K562 (cell line): ENCODE measurements around the gene SLC26A2. TPM values are rescaled to one million over a fixed set of nuclear protein-coding genes. Genes with fewer than 3 reads are reported as not detected.
A peak's percentile ranks its signal among the peaks of the same experiment; 100 is the strongest.

ENCODE experiments used
- ELF1 ChIP-seq: fragments of 200-800 bp; sonication (Bioruptor generic); IDR thresholded peaks from 2 replicates; pipeline ENCODE4 v1.6.1; 2016; ENCODE audit warnings: missing genetic modification characterization, missing compliant biosample characterization
- KLF6 ChIP-seq: fragments of 250-450 bp; sonication (Bioruptor Pico); IDR thresholded peaks from 2 replicates; pipeline ENCODE4 v1.4.0; 2020; ENCODE audit warnings: mild to moderate bottlenecking, moderate library complexity, borderline replicate concordance
- MECOM ChIP-seq: fragments of 250-450 bp; sonication (Bioruptor Pico); IDR thresholded peaks from 2 replicates; pipeline ENCODE4 v1.8.0; 2022; ENCODE audit warnings: inconsistent platforms
- MEF2A ChIP-seq: IDR thresholded peaks from 2 replicates; pipeline ENCODE4 v1.6.1; 2011; ENCODE audit warnings: low read depth, mild to moderate bottlenecking, low read length, moderate library complexity; ENCODE audit not compliant: control insufficient read depth
- NRF1 ChIP-seq, 2 experiments: fragments of 450-650 bp; IDR thresholded peaks in 1 of 2; conservative IDR thresholded peaks in 1 of 2; 2 replicates each; pipeline ENCODE4 v1.6.1; 2014; ENCODE audit warnings: mild to moderate bottlenecking in 2 of 2
- RFX7 ChIP-seq: fragments of 250-450 bp; sonication (Bioruptor Pico); IDR thresholded peaks from 2 replicates; pipeline ENCODE4 v1.5.1; 2021; ENCODE audit warnings: mild to moderate bottlenecking
- TBL1XR1 ChIP-seq, 2 experiments: IDR thresholded peaks; 2 replicates each; pipeline ENCODE4 v1.6.1; 2012; ENCODE audit warnings: improper control_type of control experiment in 2 of 2, low read length in 2 of 2, mild to moderate bottlenecking in 1 of 2
- TRIM24 ChIP-seq, 2 experiments: fragments of 450-650 bp; IDR thresholded peaks; 2 replicates each; pipeline ENCODE4 v1.6.1; 2016
- ZNF12 ChIP-seq: sonication (generic); formaldehyde crosslinking; IDR thresholded peaks from 2 replicates; pipeline ENCODE4 v1.4.0; 2020; ENCODE audit warnings: mild to moderate bottlenecking, missing genetic modification reagents
- ZNF766 ChIP-seq: fragments of 200-800 bp; sonication (Bioruptor generic); conservative IDR thresholded peaks from 2 replicates; pipeline ENCODE4 v1.6.1; 2016; ENCODE audit warnings: missing genetic modification characterization, missing compliant biosample characterization
- polyA plus RNA-seq, 8 experiments: library from polyadenylated mRNA; depleted of rRNA in 4 of 8; stranded (reverse) in 5 of 8; unstranded in 3 of 8; fragments of >200 nt; fragmentation: Nextera tagmentation in 2 of 8; fragmentation: Illumina TruSeq in 1 of 8; extraction: Ambion mirVana in 2 of 8; extraction: Trizol in 1 of 8; gene quantifications; 2 replicates each; pipeline versions ENCODE4 v1.2.1 to v1.2.3, GENCODE V29; 2011 to 2014; ENCODE audit warnings: inconsistent platforms in 1 of 8, missing spikeins in 1 of 8
- total RNA-seq, 7 experiments: library from RNA; depleted of rRNA in 6 of 7; stranded (reverse); fragments of >200 nt in 6 of 7; fragmentation: Illumina TruSeq in 2 of 7; extraction: Trizol in 2 of 7; gene quantifications; 2 replicates each; pipeline versions ENCODE4 v1.2.1 to v1.2.3, GENCODE V29; 2011 to 2021; ENCODE audit warnings: low replicate concordance in 1 of 7
- TF ChIP-seq, protein P1 (sequence below), 2 experiments: fragments of 450-650 bp; formaldehyde crosslinking in 1 of 2; IDR thresholded peaks; 2 replicates each; pipeline versions ENCODE4 v1.4.0 to v1.6.1; 2014 to 2020; ENCODE audit warnings: mild to moderate bottlenecking in 2 of 2, borderline replicate concordance in 1 of 2, low read depth in 1 of 2
- TF ChIP-seq, protein P2 (sequence below): fragments of 450-650 bp; formaldehyde crosslinking; conservative IDR thresholded peaks from 2 replicates; pipeline ENCODE4 v1.4.0; 2022; ENCODE audit warnings: mild to moderate bottlenecking, missing genetic modification characterization
- TF ChIP-seq, protein P3 (sequence below), 2 experiments: fragments of 450-650 bp; IDR thresholded peaks; 2 replicates each; pipeline ENCODE4 v1.6.1; 2018; ENCODE audit warnings: mild to moderate bottlenecking in 2 of 2, low read depth in 1 of 2; ENCODE audit not compliant: partially characterized antibody in 2 of 2
- TF ChIP-seq, protein P4 (sequence below): fragments of 250-450 bp; sonication (Bioruptor Pico); IDR thresholded peaks from 2 replicates; pipeline ENCODE4 v1.8.0; 2021; ENCODE audit warnings: moderate library complexity, mild to moderate bottlenecking, inconsistent platforms

Gene SLC26A2
- total and polyA plus RNA-seq, 9 of the 15 experiments (the other 6 are each of a cell fraction or from before 2014, with no cell fraction given), result 1.1 to 6.3 (median 3.6) TPM

DNA sequence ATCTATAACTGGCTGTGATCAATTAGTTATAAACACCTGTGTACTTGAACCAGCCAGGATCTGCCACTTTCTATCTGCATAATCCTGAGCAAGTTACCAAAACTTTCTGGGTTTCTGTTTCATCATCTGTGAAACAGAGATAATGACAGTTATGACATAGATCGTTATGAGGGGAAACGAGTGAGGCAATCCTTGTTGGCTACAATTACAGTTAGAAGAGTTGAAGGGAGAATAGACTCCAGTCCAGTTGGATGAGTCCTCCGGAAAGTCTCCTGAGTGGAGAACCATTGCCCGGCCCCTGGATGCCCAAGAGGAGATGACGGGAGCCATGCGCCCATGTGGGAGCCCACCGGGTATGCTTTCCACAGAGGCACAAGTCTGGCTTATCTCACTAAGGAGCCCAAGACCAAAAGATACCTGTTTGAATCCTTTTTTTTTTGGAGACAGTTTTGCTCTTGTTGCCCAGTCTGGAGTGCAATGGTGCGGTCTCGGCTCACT is 20.4 kb upstream of the SLC26A2 start (continued):
- TF ChIP-seq, protein P1, sequence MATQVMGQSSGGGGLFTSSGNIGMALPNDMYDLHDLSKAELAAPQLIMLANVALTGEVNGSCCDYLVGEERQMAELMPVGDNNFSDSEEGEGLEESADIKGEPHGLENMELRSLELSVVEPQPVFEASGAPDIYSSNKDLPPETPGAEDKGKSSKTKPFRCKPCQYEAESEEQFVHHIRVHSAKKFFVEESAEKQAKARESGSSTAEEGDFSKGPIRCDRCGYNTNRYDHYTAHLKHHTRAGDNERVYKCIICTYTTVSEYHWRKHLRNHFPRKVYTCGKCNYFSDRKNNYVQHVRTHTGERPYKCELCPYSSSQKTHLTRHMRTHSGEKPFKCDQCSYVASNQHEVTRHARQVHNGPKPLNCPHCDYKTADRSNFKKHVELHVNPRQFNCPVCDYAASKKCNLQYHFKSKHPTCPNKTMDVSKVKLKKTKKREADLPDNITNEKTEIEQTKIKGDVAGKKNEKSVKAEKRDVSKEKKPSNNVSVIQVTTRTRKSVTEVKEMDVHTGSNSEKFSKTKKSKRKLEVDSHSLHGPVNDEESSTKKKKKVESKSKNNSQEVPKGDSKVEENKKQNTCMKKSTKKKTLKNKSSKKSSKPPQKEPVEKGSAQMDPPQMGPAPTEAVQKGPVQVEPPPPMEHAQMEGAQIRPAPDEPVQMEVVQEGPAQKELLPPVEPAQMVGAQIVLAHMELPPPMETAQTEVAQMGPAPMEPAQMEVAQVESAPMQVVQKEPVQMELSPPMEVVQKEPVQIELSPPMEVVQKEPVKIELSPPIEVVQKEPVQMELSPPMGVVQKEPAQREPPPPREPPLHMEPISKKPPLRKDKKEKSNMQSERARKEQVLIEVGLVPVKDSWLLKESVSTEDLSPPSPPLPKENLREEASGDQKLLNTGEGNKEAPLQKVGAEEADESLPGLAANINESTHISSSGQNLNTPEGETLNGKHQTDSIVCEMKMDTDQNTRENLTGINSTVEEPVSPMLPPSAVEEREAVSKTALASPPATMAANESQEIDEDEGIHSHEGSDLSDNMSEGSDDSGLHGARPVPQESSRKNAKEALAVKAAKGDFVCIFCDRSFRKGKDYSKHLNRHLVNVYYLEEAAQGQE (IDR thresholded peaks at IDR 0.05; ENCODE audit: borderline replicate concordance), result no peak; the same call in 1 of the 2 replicates
- TF ChIP-seq, protein P1 (CRISPR knock-in tag; IDR thresholded peaks at IDR 0.05; ENCODE audit: low read depth), result no peak
- TF ChIP-seq ELF1 (0 out of 2 replicates have a peak, but pooled peaks have one; percentile 22), ZNF12 (CRISPR knock-in tag) (no peak), ZNF766 (CRISPR knock-in tag) (peak; percentile 82), MEF2A (no peak), TRIM24 (IDR thresholded peaks at IDR 0.05) (peak; percentile 85 to 86), MECOM (CRISPR knock-in tag) (no peak; the same call in 1 of the 2 replicates), RFX7 (CRISPR knock-in tag) (no peak), KLF6 (CRISPR knock-in tag) (no peak; the same call in 1 of the 2 replicates), TBL1XR1 (IDR thresholded peaks at IDR 0.05; ENCODE audit: low read length in 2 of 2) (peak in 1 of 2 experiments; percentile 79; a peak in 2 of 4 replicates), NRF1 (conservative IDR thresholded peaks at IDR 0.05 in 1 of 2, IDR thresholded peaks at IDR 0.05 in 1 of 2) (0 out of 4 replicates have a peak, but pooled peaks have one; percentile 18 to 28)
- TF ChIP-seq, protein P2, sequence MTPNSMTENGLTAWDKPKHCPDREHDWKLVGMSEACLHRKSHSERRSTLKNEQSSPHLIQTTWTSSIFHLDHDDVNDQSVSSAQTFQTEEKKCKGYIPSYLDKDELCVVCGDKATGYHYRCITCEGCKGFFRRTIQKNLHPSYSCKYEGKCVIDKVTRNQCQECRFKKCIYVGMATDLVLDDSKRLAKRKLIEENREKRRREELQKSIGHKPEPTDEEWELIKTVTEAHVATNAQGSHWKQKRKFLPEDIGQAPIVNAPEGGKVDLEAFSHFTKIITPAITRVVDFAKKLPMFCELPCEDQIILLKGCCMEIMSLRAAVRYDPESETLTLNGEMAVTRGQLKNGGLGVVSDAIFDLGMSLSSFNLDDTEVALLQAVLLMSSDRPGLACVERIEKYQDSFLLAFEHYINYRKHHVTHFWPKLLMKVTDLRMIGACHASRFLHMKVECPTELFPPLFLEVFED (CRISPR knock-in tag), result no peak
- TF ChIP-seq, protein P3, sequence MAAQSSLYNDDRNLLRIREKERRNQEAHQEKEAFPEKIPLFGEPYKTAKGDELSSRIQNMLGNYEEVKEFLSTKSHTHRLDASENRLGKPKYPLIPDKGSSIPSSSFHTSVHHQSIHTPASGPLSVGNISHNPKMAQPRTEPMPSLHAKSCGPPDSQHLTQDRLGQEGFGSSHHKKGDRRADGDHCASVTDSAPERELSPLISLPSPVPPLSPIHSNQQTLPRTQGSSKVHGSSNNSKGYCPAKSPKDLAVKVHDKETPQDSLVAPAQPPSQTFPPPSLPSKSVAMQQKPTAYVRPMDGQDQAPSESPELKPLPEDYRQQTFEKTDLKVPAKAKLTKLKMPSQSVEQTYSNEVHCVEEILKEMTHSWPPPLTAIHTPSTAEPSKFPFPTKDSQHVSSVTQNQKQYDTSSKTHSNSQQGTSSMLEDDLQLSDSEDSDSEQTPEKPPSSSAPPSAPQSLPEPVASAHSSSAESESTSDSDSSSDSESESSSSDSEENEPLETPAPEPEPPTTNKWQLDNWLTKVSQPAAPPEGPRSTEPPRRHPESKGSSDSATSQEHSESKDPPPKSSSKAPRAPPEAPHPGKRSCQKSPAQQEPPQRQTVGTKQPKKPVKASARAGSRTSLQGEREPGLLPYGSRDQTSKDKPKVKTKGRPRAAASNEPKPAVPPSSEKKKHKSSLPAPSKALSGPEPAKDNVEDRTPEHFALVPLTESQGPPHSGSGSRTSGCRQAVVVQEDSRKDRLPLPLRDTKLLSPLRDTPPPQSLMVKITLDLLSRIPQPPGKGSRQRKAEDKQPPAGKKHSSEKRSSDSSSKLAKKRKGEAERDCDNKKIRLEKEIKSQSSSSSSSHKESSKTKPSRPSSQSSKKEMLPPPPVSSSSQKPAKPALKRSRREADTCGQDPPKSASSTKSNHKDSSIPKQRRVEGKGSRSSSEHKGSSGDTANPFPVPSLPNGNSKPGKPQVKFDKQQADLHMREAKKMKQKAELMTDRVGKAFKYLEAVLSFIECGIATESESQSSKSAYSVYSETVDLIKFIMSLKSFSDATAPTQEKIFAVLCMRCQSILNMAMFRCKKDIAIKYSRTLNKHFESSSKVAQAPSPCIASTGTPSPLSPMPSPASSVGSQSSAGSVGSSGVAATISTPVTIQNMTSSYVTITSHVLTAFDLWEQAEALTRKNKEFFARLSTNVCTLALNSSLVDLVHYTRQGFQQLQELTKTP (IDR thresholded peaks at IDR 0.05; ENCODE audit: low read depth in 1 of 2, partially characterized antibody in 2 of 2), result peak; percentile 74 to 81
- TF ChIP-seq, protein P4, sequence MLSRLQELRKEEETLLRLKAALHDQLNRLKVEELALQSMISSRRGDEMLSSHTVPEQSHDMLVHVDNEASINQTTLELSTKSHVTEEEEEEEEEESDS (CRISPR knock-in tag), result no peak
